Measurements from ENCODE around the gene ICOS.

DNA sequence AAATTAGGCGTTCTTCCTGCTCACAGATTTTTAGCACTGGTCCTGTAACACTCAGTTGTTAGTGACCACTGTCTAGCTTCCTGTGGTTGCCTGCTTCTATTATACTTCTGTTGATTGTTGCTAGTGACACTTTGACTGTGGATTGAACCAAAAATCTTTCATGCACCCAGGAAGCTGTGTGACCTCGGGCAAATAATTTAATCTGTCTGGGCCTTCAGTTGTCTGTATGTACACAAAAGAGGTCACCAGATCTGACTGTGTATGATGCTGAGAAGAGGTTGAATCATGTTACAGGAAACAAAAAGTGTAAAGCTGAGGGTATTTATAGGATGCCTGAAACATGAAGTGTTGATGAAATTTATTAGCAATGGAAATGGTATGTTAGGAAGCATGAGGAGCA, 12.7 kb downstream of the ICOS start:
- TF ChIP-seq, protein P1, sequence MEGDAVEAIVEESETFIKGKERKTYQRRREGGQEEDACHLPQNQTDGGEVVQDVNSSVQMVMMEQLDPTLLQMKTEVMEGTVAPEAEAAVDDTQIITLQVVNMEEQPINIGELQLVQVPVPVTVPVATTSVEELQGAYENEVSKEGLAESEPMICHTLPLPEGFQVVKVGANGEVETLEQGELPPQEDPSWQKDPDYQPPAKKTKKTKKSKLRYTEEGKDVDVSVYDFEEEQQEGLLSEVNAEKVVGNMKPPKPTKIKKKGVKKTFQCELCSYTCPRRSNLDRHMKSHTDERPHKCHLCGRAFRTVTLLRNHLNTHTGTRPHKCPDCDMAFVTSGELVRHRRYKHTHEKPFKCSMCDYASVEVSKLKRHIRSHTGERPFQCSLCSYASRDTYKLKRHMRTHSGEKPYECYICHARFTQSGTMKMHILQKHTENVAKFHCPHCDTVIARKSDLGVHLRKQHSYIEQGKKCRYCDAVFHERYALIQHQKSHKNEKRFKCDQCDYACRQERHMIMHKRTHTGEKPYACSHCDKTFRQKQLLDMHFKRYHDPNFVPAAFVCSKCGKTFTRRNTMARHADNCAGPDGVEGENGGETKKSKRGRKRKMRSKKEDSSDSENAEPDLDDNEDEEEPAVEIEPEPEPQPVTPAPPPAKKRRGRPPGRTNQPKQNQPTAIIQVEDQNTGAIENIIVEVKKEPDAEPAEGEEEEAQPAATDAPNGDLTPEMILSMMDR (IDR thresholded peaks at IDR 0.05; ENCODE audit: poor library complexity), result no peak
- TF ChIP-seq EZH2 (IDR thresholded peaks at IDR 0.05; ENCODE audit: borderline replicate concordance), result no peak
- TF ChIP-seq EZH2phosphoT487 (IDR thresholded peaks at IDR 0.05; ENCODE audit: low read depth, severe bottlenecking, unreplicated experiment), result no peak

All from hepatocyte (in vitro differentiated cells).